ENCODE measurements around the gene INPP5D.

- TF ChIP-seq POLR2A (IDR thresholded peaks at IDR 0.05; ENCODE audit: low read depth, low read length) (no peak), TAF1 (IDR thresholded peaks at IDR 0.05; ENCODE audit: borderline replicate concordance, low read depth, low read length) (no peak)
Measured at GRCh38 chr2:233248999-233249398, 188.9 kb downstream of the INPP5D start.
